ENCODE data around the gene COLEC12.

Gene COLEC12

DNA sequence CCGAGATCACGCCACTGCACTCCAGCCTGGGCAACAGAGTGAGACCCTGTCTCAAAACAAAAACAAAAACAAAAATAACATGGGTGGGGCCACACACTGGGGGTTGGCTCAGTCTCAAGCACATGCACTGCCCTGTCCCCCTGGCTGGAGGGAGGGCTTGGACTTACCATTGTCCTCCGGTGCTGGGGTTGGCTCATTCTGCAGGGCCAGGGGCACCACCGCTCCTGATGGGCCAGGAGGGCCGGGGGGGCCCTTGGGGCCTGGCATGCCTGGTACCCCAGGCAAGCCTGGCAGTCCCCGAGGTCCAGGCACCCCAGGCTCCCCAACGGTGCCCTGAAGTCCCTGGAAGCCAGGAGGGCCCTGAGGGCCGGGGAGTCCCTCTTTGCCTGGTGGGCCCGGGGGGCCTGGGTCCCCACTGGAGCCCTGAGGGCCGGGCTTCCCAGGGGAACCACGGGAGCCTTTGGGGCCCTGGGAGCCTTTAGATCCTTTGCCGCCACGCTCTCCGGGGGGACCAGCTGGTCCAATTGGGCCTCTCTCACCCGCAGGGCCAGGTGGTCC lies 165.8 kb downstream of the COLEC12 start:
- DNase-seq (ENCODE audit: low spot score in 2 of 2) (no peak), ATAC-seq (ENCODE audit: low read depth) (no peak)
- no peak overlapping the region for H3K27ac Mint-ChIP-seq
- H3K4me3 Mint-ChIP-seq: no peak overlapping the region
- no peaks in the 10 kb centered on the region for H3K9me3 Mint-ChIP-seq
- no peaks in the 10 kb centered on the region for H3K36me3 Mint-ChIP-seq
- peaks cover 9% of the 10 kb centered on the region for H3K27me3 Mint-ChIP-seq
- no peaks in the 10 kb centered on the region for H3K4me1 Mint-ChIP-seq

DNA sequence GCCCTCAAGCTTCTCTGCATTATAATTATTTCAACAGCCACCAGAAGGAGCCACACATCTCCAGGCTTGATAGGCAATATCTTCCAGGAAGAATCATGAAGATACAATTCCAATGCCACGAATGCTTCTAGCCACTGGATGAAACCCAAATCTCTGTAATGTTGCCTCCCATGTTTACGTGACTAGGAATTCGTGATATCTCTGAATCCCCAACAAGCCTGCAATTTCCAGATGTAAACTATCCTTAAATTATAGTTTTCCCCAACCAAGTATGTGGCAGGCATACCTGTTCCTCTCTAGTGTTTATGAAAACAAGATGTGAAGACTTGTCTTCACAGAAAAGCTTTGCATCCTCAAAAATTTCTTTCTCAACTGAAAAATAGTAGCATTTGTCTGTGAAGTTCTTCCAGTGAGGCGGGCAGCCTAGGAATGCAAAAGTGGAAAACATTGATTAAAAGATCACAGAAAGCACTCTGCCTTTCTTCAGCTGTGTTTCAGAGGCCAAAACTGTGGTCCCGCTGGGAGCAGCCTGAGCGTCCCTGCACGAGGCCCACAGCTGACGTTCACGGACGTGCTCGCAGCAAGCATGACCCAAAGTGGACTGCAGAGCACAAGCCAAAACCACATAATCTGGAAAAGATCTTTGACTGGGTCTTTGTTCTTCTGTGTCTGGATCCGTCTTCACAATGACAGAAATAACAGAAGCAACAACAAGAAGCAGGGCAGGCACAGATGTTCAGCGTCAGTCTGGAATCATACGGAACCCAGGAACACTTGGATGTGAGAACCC lies 167.6 kb downstream of the COLEC12 start:
- Mint-ChIP-seq H3K9me3 (no peaks in the 10 kb centered on the region), H3K36me3 (no peaks in the 10 kb centered on the region), H3K4me3 (no peak overlapping the region), H3K4me1 (no peaks in the 10 kb centered on the region), H3K27ac (no peak overlapping the region), H3K27me3 (peaks cover 7% of the 10 kb centered on the region)
- no peak for DNase-seq (ENCODE audit: low spot score in 2 of 2)
- ATAC-seq (ENCODE audit: low read depth): no peak

DNA sequence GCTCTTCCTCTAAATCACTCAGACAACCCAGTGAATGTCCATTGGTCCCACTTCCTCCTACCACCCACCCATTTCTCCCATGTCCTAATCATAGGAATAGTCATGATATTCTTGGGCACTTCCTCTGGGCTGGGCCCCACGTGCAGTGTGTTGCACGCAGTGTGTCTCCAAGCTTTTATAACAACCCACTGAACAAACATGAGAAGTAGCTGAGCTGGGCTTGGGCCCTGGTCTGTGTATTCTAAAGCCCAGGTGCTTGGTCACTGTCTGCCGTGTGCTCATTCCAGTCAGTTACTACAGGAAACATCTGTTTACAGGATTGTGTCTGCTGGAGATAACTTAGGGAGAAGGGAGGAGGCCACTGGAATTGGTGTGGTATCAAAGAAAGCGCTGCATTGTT lies 168.5 kb downstream of the COLEC12 start:
- ATAC-seq (ENCODE audit: low read depth) (no peak), DNase-seq (ENCODE audit: low spot score in 2 of 2) (no peak)
- no peak overlapping the region for H3K4me3 Mint-ChIP-seq
- H3K27ac Mint-ChIP-seq: no peak overlapping the region
- H3K27me3 Mint-ChIP-seq: peaks cover 4% of the 10 kb centered on the region
- H3K36me3 Mint-ChIP-seq: no peaks in the 10 kb centered on the region
- no peaks in the 10 kb centered on the region for H3K4me1 Mint-ChIP-seq
- H3K9me3 Mint-ChIP-seq: no peaks in the 10 kb centered on the region

DNA sequence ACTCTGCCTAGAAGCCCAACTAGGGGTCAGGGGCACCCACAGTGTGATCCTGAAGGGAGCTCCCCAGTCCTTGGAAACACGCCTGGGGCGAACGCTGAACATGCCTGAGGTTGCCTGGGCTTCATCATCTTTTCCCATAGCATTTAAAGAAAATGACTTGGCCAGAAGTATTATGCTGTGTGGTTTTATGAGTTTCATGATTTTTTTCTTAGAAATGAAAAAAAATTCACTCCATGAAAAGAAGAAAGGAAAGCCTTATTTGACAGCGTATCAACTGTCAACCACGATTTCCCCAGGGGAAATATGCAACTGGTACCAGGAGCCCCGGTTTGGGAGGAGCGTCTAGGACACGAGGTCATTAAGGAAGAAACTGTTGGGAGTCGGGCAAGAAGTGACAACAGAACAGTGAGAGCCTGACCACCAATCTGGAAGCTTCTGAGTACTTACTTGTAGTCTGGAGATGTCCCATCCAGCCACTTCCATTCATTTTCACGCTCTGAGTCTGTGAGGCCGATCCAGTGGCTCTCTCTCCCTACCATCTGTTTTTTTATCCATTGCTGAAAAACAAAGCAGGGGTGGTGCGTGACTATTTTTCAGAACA lies 169.2 kb downstream of the COLEC12 start:
- no peak for DNase-seq (ENCODE audit: low spot score in 2 of 2)
- H3K9me3 Mint-ChIP-seq: no peaks in the 10 kb centered on the region
- no peaks in the 10 kb centered on the region for H3K4me1 Mint-ChIP-seq
- H3K36me3 Mint-ChIP-seq: no peaks in the 10 kb centered on the region
- peaks cover 4% of the 10 kb centered on the region for H3K27me3 Mint-ChIP-seq
- no peak for ATAC-seq (ENCODE audit: low read depth)
- H3K4me3 Mint-ChIP-seq: no peak overlapping the region
- no peak overlapping the region for H3K27ac Mint-ChIP-seq

DNA sequence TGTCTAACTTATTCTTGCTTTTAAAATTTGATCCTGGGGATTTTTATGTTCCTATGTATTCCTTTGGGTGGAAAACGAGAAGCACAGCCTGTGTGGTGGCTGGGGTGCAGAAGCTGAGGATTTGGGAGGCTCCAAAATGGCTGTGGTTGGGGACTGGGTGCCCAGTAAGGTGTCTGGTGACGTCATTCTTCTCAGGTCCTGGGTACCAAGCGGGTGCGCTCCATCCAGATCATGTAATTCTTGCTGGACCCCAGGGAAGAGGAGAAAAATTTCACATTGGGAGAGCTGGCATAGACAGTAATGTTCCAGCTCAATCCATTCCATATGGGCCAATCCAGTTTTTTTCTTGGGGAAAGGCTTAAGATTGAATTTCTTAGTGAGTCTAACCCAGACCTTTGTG lies 171.6 kb downstream of the COLEC12 start:
- Mint-ChIP-seq H3K4me3 (no peak overlapping the region), H3K4me1 (no peaks in the 10 kb centered on the region), H3K27me3 (peaks cover 4% of the 10 kb centered on the region), H3K9me3 (no peaks in the 10 kb centered on the region), H3K27ac (no peak overlapping the region), H3K36me3 (no peaks in the 10 kb centered on the region)
- no peak for ATAC-seq (ENCODE audit: low read depth)
- DNase-seq (ENCODE audit: low spot score in 2 of 2): no peak

DNA sequence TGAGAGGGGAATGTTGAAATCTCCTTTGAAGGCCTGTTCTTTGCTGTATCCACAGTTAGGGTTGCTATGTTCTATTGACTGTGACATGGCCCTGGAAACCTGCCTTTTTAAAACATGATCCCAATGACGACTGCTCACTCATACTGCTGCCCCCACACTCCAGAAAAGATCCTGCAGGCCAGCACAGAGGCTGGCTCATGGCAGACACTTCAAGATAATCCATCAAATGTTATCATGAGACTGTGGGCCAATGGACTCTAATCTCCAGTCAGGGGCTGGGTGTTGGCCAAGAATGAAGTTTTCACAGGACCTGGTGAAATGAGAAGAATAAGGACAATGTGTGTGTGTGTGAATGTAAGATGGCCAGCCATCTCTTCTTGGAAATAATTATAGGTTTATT lies 173.7 kb downstream of the COLEC12 start:
- Mint-ChIP-seq H3K27me3 (no peaks in the 10 kb centered on the region), H3K4me1 (peaks cover 2% of the 10 kb centered on the region), H3K9me3 (no peaks in the 10 kb centered on the region), H3K4me3 (no peak overlapping the region), H3K27ac (no peak overlapping the region), H3K36me3 (no peaks in the 10 kb centered on the region)
- no peak for DNase-seq (ENCODE audit: low spot score in 2 of 2)
- ATAC-seq (ENCODE audit: low read depth): no peak

DNA sequence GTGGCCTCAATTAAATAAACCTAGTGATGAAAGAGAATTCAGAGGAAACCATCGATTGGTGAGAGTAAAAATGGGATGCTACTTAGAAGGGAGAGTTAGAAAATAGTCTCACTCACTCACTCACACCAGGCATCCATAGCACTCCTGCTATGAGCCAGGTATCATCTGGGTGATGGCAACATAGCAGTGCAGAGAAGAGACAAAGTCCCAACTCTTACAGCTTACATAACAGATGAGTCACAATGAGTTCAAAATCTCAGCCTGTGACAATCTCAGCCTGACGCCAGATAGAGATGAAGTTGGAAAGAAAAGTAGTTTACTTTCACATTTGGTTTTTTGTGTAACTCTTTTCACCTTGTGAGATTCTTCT lies 177.3 kb downstream of the COLEC12 start:
- H3K36me3 Mint-ChIP-seq: no peaks in the 10 kb centered on the region
- no peaks in the 10 kb centered on the region for H3K9me3 Mint-ChIP-seq
- no peaks in the 10 kb centered on the region for H3K27me3 Mint-ChIP-seq
- DNase-seq (ENCODE audit: low spot score in 2 of 2) (no peak), ATAC-seq (ENCODE audit: low read depth) (no peak)
- peaks cover 2% of the 10 kb centered on the region for H3K4me1 Mint-ChIP-seq
- H3K27ac Mint-ChIP-seq: no peak overlapping the region
- H3K4me3 Mint-ChIP-seq: no peak overlapping the region

DNA sequence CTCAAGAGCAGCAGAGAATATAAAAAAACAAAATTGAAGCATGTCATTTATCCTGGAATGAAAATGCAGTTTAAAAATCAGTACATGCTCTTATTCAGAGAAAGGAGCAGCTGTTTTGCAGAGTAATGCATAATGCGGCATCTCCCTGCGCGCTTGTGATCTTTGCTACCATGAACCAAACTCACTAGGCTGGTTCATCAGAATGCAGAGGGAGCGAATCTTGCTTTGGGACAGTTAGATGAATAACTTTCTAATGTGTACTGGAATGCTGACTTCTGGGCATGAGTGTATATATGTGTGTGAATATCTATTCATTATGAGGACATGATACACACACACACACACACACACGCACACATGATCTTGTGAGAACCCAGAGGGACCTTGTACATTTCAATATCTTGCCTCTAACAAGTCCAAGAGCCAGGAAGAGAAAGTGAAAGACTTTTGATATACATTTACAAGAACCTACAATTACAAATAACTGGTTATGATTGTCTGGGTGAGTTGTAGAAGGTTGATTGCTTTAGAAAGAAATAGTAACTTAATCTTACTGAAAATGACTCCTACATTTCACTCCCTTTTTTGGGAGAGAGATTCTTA lies 178.5 kb downstream of the COLEC12 start:
- Mint-ChIP-seq H3K9me3 (no peaks in the 10 kb centered on the region), H3K27me3 (no peaks in the 10 kb centered on the region), H3K27ac (no peak overlapping the region), H3K4me1 (peaks cover 2% of the 10 kb centered on the region), H3K4me3 (no peak overlapping the region), H3K36me3 (no peaks in the 10 kb centered on the region)
- ATAC-seq (ENCODE audit: low read depth) (no peak), DNase-seq (ENCODE audit: low spot score in 2 of 2) (no peak)

DNA sequence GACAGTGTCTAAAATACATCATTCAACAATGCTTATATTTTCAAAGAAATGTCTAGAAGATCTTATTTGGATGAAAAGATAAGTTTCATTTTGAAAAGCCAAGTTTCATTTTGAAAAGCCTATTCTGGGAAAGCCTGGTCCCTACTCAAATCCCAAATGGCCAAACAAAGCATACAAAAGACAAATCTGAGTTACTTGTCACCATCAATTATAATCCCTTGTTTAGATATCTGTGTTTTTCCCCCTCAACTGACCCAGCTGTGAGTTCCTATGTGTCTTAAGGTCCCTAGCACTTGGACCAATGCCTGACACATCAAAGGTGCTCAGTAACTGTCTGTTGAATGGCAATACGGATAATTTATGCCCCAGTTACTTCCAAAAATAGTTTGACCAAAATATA lies 180.3 kb downstream of the COLEC12 start:
- Mint-ChIP-seq H3K9me3 (no peaks in the 10 kb centered on the region), H3K27ac (no peak overlapping the region)

DNA sequence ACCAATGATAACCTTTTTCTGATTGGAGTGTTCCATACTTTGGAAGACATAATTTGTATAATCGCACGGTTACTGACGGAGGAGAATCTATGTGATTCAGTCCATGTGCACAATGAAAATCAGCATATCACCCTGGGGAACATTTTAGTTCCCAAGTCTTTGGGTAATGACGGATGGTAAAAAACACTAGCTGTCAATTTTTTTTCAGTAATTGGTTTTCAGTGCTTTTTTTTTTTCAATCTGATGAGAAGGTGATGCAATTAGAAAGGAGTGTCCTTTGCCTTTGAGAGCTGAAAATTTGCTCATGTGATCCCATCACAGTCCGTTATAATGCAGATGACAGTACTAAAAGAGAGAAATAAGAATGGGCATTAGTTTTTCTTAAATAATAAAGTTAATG lies 180.8 kb downstream of the COLEC12 start:
- Mint-ChIP-seq H3K9me3 (no peaks in the 10 kb centered on the region), H3K4me3 (no peak overlapping the region), H3K36me3 (no peaks in the 10 kb centered on the region), H3K27me3 (no peaks in the 10 kb centered on the region), H3K27ac (no peak overlapping the region), H3K4me1 (peaks cover 2% of the 10 kb centered on the region)
- DNase-seq (ENCODE audit: low spot score in 2 of 2) (no peak), ATAC-seq (ENCODE audit: low read depth) (no peak)

More for the DNA sequence above, 180.3 kb downstream of the COLEC12 start:
- DNase-seq (ENCODE audit: low spot score in 2 of 2) (no peak), ATAC-seq (ENCODE audit: low read depth) (no peak)
- Mint-ChIP-seq H3K4me3 (no peak overlapping the region), H3K27me3 (no peaks in the 10 kb centered on the region), H3K36me3 (no peaks in the 10 kb centered on the region), H3K4me1 (peaks cover 2% of the 10 kb centered on the region)

DNA sequence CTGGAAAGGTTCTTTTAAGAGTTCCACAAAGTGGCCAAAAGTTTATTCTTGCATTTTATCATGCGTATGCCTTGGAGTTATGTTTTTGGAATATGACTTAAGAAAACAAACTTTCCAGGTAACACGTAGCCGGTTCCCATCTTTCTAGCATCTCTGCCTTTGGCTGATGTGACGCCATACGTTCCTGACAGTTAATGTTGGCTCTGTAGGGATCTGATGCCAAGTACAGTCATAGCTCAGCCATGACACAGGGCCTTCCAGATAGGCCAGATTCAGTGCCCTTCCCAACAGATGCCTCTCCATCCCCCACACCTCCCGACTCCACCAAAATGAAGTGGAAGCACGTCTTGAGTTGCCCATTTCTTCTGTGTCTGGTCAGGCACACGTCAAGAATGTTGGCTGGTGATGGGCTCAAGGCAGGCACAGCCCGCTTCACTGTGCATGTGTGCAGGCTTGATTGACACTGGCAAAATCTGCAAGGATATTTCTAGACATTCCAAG lies 181.7 kb downstream of the COLEC12 start:
- Mint-ChIP-seq H3K4me1 (peaks cover 2% of the 10 kb centered on the region), H3K4me3 (no peak overlapping the region), H3K9me3 (no peaks in the 10 kb centered on the region), H3K27me3 (no peaks in the 10 kb centered on the region), H3K36me3 (no peaks in the 10 kb centered on the region), H3K27ac (no peak overlapping the region)
- ATAC-seq (ENCODE audit: low read depth) (no peak), DNase-seq (ENCODE audit: low spot score in 2 of 2) (no peak)

DNA sequence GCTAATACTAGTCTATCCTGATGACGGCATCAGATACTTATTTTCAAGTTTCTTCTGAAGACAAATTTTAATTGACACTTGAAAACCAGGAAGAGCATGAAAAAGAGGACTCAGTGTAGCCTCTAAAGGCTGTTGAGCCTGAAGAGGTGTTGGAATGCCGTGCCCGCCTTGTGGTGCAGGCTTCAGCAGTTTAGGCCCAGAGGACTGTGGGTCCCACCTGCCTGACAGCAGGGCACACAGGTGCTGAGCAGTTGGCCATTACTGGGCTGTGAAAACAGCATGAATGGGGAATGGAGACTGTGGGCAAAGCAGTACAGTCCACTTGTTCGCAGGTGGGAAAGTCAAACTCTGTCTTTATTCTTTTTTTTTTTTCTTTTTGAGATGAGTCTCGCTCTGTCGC lies 182.9 kb downstream of the COLEC12 start:
- DNase-seq (ENCODE audit: low spot score in 2 of 2) (no peak), ATAC-seq (ENCODE audit: low read depth) (no peak)
- Mint-ChIP-seq H3K36me3 (no peaks in the 10 kb centered on the region), H3K27me3 (no peaks in the 10 kb centered on the region), H3K27ac (no peak overlapping the region), H3K4me1 (peaks cover 2% of the 10 kb centered on the region), H3K9me3 (no peaks in the 10 kb centered on the region), H3K4me3 (no peak overlapping the region)

DNA sequence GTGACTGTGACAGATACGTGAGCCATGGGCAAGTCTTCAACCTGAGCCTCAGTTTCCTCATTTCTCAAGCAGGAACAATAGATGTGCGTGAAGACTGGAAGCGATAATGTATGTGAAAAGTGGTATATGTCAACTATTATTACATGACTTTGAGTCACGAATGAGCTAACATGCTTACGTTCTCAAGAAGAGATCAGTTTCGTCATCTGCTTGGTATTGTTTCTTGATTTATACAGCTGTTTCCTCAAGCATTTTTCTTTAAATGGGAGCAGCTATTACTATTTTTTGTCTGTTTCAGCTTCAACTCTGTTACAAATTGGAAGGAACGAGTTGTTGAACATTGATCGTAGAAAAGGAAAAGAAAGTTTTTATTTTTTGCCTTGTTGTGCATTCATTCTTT lies 184.1 kb downstream of the COLEC12 start:
- Mint-ChIP-seq H3K36me3 (no peaks in the 10 kb centered on the region), H3K27ac (no peak overlapping the region), H3K4me3 (no peak overlapping the region), H3K27me3 (no peaks in the 10 kb centered on the region), H3K9me3 (no peaks in the 10 kb centered on the region), H3K4me1 (no peaks in the 10 kb centered on the region)
- DNase-seq (ENCODE audit: low spot score in 2 of 2) (no peak), ATAC-seq (ENCODE audit: low read depth) (no peak)

DNA sequence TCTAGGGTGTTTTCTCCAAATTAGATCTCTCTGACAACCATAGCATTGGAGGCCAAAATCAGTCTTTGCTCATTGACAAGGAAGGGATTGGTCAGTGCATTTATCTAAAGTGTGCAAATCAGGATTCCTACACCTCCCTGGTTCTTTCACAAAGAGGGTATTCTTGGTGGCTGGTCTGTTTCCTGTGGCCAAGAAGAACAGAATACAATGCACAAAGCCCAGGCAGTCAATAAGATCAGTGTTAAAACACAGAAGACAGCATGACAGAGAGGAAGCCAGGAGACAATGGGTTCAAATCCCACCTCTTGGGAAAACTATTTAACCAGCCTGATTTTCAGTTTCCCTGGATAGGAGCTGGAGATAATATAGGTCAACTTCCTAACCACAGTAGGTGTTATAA lies 186.6 kb downstream of the COLEC12 start:
- no peaks in the 10 kb centered on the region for H3K36me3 Mint-ChIP-seq
- H3K4me1 Mint-ChIP-seq: no peaks in the 10 kb centered on the region
- ATAC-seq (ENCODE audit: low read depth) (no peak), DNase-seq (ENCODE audit: low spot score in 2 of 2) (no peak)
- no peaks in the 10 kb centered on the region for H3K9me3 Mint-ChIP-seq
- H3K27ac Mint-ChIP-seq: no peak overlapping the region
- peaks cover 3% of the 10 kb centered on the region for H3K27me3 Mint-ChIP-seq
- no peak overlapping the region for H3K4me3 Mint-ChIP-seq

All from memory B cell (primary cell).